Liver (tissue), 9 donors: Measurements from ENCODE around the gene TNFRSF11A. TPM values are rescaled to one million over a fixed set of nuclear protein-coding genes. Genes with fewer than 3 reads are reported as not detected.

ENCODE experiments used
- DNase-seq: peaks from one replicate; pipeline ENCODE4 v3.0.0-alpha.2; 2017; ENCODE audit warnings: low spot score
- H3K27ac ChIP-seq, 2 donors: one replicate each; pipeline ENCODE4 v1.7.0; 2013; ENCODE audit warnings: inconsistent platforms in 2 of 2, low read length in 2 of 2, control low read depth in 1 of 2, low read depth in 1 of 2, mild to moderate bottlenecking in 1 of 2
- H3K27me3 ChIP-seq, 4 donors: one replicate each; pipeline versions ENCODE4 v1.6.1 to v1.7.0; 2013; ENCODE audit warnings: low read length in 3 of 4, inconsistent platforms in 1 of 4, mild to moderate bottlenecking in 1 of 4, moderate library complexity in 1 of 4; ENCODE audit not compliant: control insufficient read depth in 4 of 4, insufficient read depth in 4 of 4
- H3K36me3 ChIP-seq, 4 donors: one replicate each; pipeline versions ENCODE4 v1.6.1 to v1.7.0; 2013; ENCODE audit warnings: low read length in 3 of 4, mild to moderate bottlenecking in 3 of 4, low read depth in 1 of 4, moderate library complexity in 1 of 4; ENCODE audit not compliant: control insufficient read depth in 4 of 4, insufficient read depth in 3 of 4
- H3K4me1 ChIP-seq, 4 donors: one replicate each; pipeline versions ENCODE4 v1.6.1 to v1.7.0; 2013; ENCODE audit warnings: low read length in 3 of 4, mild to moderate bottlenecking in 3 of 4, moderate library complexity in 1 of 4; ENCODE audit not compliant: control insufficient read depth in 4 of 4, insufficient read depth in 4 of 4
- H3K4me3 ChIP-seq, 3 donors: one replicate each; pipeline versions ENCODE4 v1.6.1 to v1.7.0; 2013; ENCODE audit warnings: low read length in 3 of 3, control low read depth in 1 of 3, low read depth in 1 of 3, mild to moderate bottlenecking in 1 of 3
- H3K9ac ChIP-seq, 2 donors: one replicate each; pipeline ENCODE4 v1.7.0; 2013; ENCODE audit warnings: low read length in 2 of 2, mild to moderate bottlenecking in 2 of 2, moderate library complexity in 2 of 2, control low read depth in 1 of 2, low read depth in 1 of 2
- H3K9me3 ChIP-seq, 4 donors: one replicate each; pipeline versions ENCODE4 v1.6.1 to v1.7.0; 2013; ENCODE audit warnings: low read length in 3 of 4; ENCODE audit not compliant: control insufficient read depth in 4 of 4
- EGR1 ChIP-seq, 2 donors: IDR thresholded peaks; 2 replicates each; pipeline ENCODE4 v1.6.1; 2016 to 2018; ENCODE audit warnings: antibody characterized with exemption in 2 of 2, low read depth in 2 of 2
- FOXA1 ChIP-seq: IDR thresholded peaks from 2 replicates; pipeline ENCODE4 v1.6.1; 2016; ENCODE audit warnings: antibody characterized with exemption
- FOXA2 ChIP-seq: IDR thresholded peaks from 2 replicates; pipeline ENCODE4 v1.6.1; 2016; ENCODE audit warnings: antibody characterized with exemption
- GABPA ChIP-seq, 2 donors: IDR thresholded peaks in 1 of 2; conservative IDR thresholded peaks in 1 of 2; 2 replicates each; pipeline ENCODE4 v1.6.1; 2016; ENCODE audit warnings: antibody characterized with exemption in 2 of 2, mild to moderate bottlenecking in 1 of 2, moderate library complexity in 1 of 2
- HNF4A ChIP-seq, 2 donors: conservative IDR thresholded peaks; 2 replicates each; pipeline ENCODE4 v1.6.1; 2016; ENCODE audit warnings: antibody characterized with exemption in 2 of 2, mild to moderate bottlenecking in 2 of 2
- HNF4G ChIP-seq: IDR thresholded peaks from 2 replicates; pipeline ENCODE4 v1.6.1; 2016; ENCODE audit warnings: antibody characterized with exemption
- JUND ChIP-seq, 2 donors: IDR thresholded peaks; 2 replicates each; pipeline ENCODE4 v1.6.1; 2016; ENCODE audit warnings: antibody characterized with exemption in 2 of 2
- NR2F2 ChIP-seq: IDR thresholded peaks from 2 replicates; pipeline ENCODE4 v1.6.1; 2016; ENCODE audit warnings: antibody characterized with exemption
- RAD21 ChIP-seq, 2 donors: IDR thresholded peaks; 2 replicates each; pipeline ENCODE4 v1.6.1; 2016; ENCODE audit warnings: antibody characterized with exemption in 2 of 2, mild to moderate bottlenecking in 2 of 2
- RXRA ChIP-seq, 2 donors: IDR thresholded peaks; 2 replicates each; pipeline ENCODE4 v1.6.1; 2017 to 2018; ENCODE audit warnings: antibody characterized with exemption in 2 of 2, mild to moderate bottlenecking in 1 of 2
- SP1 ChIP-seq: IDR thresholded peaks from 2 replicates; pipeline ENCODE4 v1.6.1; 2018; ENCODE audit warnings: antibody characterized with exemption, mild to moderate bottlenecking
- TAF1 ChIP-seq: conservative IDR thresholded peaks from 2 replicates; pipeline ENCODE4 v1.6.1; 2016; ENCODE audit warnings: antibody characterized with exemption, mild to moderate bottlenecking
- YY1 ChIP-seq: IDR thresholded peaks from 2 replicates; pipeline ENCODE4 v1.6.1; 2016; ENCODE audit warnings: antibody characterized with exemption, mild to moderate bottlenecking
- WGBS: extraction: QIAGEN DNeasy Blood & Tissue Kit; methylation state at CpG from one replicate; pipeline ENCODE4 v1.1.7; 2013; 5-methylcytosine and 5-hydroxymethylcytosine counted together
- polyA plus RNA-seq, 2 donors: library from polyadenylated mRNA; stranded (reverse) in 1 of 2; unstranded in 1 of 2; fragments of 200-250 nt in 1 of 2; fragments of >200 nt in 1 of 2; fragmentation: Nextera tagmentation in 1 of 2; extraction: Ambion mirVana in 1 of 2; gene quantifications; one replicate each; pipeline versions ENCODE4 v1.2.1 to v1.2.3, GENCODE V29; 2013 to 2015
- total RNA-seq, 2 donors: library from RNA; depleted of rRNA; stranded (reverse); fragments of >200 nt; gene quantifications; one replicate each; pipeline ENCODE4 v1.2.3, GENCODE V29; 2014
- TF ChIP-seq, protein P1 (sequence below): IDR thresholded peaks from 2 replicates; pipeline ENCODE4 v1.6.1; 2016; ENCODE audit warnings: antibody characterized with exemption
- TF ChIP-seq, protein P2 (sequence below): IDR thresholded peaks from 2 replicates; pipeline ENCODE4 v1.6.1; 2016; ENCODE audit warnings: antibody characterized with exemption, mild to moderate bottlenecking
- TF ChIP-seq, protein P3 (sequence below): IDR thresholded peaks from 2 replicates; pipeline ENCODE4 v1.6.1; 2016; ENCODE audit warnings: antibody characterized with exemption
- TF ChIP-seq, protein P4 (sequence below): IDR thresholded peaks from 2 replicates; pipeline ENCODE4 v1.6.1; 2016; ENCODE audit warnings: antibody characterized with exemption
- TF ChIP-seq, protein P5 (sequence below): fragments of 150-350 bp; IDR thresholded peaks from 2 replicates; pipeline ENCODE4 v1.5.1; 2017; ENCODE audit warnings: improper control_type of control experiment, low read depth, low read length; ENCODE audit not compliant: missing input control
- donor health status: healthy.
- donor health status: healthy.
- donor health status: healthy.
- donor health status: healthy.
- donor health status: healthy.

Gene TNFRSF11A
- total and polyA plus RNA-seq, 4 donors = 0.32 to 1.8 (median 0.90) TPM

DNA sequence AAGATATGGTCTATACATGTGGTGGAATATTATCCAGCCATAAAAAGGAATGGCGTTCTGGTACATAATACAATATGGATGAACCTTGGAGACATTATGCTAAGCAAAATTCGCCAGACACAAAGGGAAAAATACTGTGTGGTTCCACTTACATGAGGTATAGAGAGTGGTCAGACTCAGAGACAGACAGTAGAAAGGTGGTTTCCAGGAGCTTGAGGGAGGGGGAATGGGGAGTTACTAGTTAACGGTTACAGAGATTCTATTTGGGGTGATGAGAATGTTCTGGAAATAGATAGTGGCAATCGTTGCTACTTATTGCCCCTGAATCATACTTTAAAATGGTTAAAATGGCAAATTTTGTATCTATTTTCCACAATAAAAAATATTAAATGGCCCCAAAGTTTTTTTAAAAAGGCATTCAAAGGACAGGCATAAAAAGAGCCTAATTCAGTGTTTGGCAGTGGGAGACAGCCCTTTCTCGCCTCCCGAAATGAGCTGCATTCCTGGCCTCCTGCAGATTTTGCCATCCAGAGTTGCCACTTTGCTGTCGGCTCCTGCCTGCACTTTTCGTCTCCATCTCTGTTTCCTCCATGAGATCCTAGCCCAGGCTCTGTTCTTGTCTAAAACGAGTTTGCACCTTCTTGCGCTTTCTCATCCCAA is 13.5 kb downstream of the TNFRSF11A start:
- no peak for DNase-seq
- no peak overlapping the region for H3K4me3 ChIP-seq
- H3K27me3 ChIP-seq = no peaks in the 10 kb centered on the region
- no peak overlapping the region for H3K9ac ChIP-seq
- H3K4me1 ChIP-seq = no peaks in the 10 kb centered on the region
- H3K27ac ChIP-seq = no peak overlapping the region
- no peaks in the 10 kb centered on the region for H3K36me3 ChIP-seq
- 76% methylated on average over 10 of the region's 10 CpGs for WGBS
- H3K9me3 ChIP-seq = no peaks in the 10 kb centered on the region
- no peak for TF ChIP-seq FOXA1
- no peak for TF ChIP-seq RAD21 (IDR thresholded peaks at IDR 0.05)
- TF ChIP-seq, protein P1, sequence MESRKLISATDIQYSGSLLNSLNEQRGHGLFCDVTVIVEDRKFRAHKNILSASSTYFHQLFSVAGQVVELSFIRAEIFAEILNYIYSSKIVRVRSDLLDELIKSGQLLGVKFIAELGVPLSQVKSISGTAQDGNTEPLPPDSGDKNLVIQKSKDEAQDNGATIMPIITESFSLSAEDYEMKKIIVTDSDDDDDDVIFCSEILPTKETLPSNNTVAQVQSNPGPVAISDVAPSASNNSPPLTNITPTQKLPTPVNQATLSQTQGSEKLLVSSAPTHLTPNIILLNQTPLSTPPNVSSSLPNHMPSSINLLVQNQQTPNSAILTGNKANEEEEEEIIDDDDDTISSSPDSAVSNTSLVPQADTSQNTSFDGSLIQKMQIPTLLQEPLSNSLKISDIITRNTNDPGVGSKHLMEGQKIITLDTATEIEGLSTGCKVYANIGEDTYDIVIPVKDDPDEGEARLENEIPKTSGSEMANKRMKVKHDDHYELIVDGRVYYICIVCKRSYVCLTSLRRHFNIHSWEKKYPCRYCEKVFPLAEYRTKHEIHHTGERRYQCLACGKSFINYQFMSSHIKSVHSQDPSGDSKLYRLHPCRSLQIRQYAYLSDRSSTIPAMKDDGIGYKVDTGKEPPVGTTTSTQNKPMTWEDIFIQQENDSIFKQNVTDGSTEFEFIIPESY = no peak
- no peak for TF ChIP-seq HNF4A (conservative IDR thresholded peaks at IDR 0.05)
- TF ChIP-seq FOXA2 = no peak
- TF ChIP-seq YY1 = no peak
- TF ChIP-seq, protein P2, sequence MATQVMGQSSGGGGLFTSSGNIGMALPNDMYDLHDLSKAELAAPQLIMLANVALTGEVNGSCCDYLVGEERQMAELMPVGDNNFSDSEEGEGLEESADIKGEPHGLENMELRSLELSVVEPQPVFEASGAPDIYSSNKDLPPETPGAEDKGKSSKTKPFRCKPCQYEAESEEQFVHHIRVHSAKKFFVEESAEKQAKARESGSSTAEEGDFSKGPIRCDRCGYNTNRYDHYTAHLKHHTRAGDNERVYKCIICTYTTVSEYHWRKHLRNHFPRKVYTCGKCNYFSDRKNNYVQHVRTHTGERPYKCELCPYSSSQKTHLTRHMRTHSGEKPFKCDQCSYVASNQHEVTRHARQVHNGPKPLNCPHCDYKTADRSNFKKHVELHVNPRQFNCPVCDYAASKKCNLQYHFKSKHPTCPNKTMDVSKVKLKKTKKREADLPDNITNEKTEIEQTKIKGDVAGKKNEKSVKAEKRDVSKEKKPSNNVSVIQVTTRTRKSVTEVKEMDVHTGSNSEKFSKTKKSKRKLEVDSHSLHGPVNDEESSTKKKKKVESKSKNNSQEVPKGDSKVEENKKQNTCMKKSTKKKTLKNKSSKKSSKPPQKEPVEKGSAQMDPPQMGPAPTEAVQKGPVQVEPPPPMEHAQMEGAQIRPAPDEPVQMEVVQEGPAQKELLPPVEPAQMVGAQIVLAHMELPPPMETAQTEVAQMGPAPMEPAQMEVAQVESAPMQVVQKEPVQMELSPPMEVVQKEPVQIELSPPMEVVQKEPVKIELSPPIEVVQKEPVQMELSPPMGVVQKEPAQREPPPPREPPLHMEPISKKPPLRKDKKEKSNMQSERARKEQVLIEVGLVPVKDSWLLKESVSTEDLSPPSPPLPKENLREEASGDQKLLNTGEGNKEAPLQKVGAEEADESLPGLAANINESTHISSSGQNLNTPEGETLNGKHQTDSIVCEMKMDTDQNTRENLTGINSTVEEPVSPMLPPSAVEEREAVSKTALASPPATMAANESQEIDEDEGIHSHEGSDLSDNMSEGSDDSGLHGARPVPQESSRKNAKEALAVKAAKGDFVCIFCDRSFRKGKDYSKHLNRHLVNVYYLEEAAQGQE = no peak
- no peak for TF ChIP-seq TAF1
- TF ChIP-seq JUND (IDR thresholded peaks at IDR 0.05) = no peak
- TF ChIP-seq RXRA (IDR thresholded peaks at IDR 0.05) = no peak
- TF ChIP-seq NR2F2 = no peak
- TF ChIP-seq, protein P3, sequence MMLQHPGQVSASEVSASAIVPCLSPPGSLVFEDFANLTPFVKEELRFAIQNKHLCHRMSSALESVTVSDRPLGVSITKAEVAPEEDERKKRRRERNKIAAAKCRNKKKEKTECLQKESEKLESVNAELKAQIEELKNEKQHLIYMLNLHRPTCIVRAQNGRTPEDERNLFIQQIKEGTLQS = no peak
- no peak for TF ChIP-seq SP1
- TF ChIP-seq, protein P4, sequence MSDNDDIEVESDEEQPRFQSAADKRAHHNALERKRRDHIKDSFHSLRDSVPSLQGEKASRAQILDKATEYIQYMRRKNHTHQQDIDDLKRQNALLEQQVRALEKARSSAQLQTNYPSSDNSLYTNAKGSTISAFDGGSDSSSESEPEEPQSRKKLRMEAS = no peak
- no peak for TF ChIP-seq GABPA (IDR thresholded peaks at IDR 0.05 in 1 of 2, conservative IDR thresholded peaks at IDR 0.05 in 1 of 2)
- TF ChIP-seq EGR1 (IDR thresholded peaks at IDR 0.05; ENCODE audit: low read depth in 2 of 2) = no peak
- TF ChIP-seq, protein P5, sequence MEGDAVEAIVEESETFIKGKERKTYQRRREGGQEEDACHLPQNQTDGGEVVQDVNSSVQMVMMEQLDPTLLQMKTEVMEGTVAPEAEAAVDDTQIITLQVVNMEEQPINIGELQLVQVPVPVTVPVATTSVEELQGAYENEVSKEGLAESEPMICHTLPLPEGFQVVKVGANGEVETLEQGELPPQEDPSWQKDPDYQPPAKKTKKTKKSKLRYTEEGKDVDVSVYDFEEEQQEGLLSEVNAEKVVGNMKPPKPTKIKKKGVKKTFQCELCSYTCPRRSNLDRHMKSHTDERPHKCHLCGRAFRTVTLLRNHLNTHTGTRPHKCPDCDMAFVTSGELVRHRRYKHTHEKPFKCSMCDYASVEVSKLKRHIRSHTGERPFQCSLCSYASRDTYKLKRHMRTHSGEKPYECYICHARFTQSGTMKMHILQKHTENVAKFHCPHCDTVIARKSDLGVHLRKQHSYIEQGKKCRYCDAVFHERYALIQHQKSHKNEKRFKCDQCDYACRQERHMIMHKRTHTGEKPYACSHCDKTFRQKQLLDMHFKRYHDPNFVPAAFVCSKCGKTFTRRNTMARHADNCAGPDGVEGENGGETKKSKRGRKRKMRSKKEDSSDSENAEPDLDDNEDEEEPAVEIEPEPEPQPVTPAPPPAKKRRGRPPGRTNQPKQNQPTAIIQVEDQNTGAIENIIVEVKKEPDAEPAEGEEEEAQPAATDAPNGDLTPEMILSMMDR = no peak
- TF ChIP-seq HNF4G = no peak
